HG02623 (cell line): ENCODE data around the gene FAIM2.
A peak's percentile ranks its signal among the peaks of the same experiment; 100 is the strongest.
"Not testable (repeated sequence)": the region's sequence is repeated elsewhere in the genome, so short reads cannot be mapped to it uniquely, and the experiment has no call there.

ENCODE experiments used
- ATAC-seq: cut with Tn5 transposase; IDR thresholded peaks from one replicate; pipeline ENCODE4 v1.9.1; 2021; ENCODE audit warnings: moderate library complexity; ENCODE audit not compliant: unreplicated experiment

The FAIM2 gene

DNA sequence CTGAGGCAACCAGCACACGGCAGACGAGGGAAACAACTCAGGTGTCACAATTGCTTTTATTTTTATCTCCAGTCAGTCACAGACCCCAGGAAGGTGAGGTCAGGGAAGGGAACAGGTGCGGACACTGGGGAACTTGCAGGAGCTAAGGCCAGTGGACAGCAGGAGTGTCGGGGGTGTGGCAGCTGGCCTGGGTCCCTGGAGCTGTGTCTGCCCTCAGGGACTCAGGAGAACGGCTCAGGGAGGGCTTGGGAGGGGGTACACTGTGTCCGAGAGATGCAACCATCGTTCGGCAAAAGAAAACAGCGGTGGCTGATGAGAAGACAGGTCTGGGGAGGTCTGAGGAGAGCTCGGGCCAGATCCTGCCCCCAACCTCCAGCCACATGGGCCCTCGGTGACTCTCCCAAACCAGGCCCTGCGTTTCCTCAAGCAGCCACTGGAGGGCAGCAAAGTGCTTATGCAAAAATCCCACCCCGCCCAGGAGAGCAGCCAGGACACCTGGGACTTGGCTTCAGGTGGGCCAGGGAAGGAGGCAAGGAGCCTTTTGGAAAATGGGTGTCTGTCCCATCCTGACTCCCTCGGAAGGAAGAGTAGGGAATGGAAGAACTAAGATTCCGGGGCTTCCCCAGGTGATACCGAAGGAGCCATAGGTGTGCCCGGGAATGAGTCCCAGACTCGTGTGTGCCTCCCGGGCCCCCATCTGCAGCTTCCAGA lies 36.7 kb downstream of the FAIM2 start:
- ATAC-seq = no peak

DNA sequence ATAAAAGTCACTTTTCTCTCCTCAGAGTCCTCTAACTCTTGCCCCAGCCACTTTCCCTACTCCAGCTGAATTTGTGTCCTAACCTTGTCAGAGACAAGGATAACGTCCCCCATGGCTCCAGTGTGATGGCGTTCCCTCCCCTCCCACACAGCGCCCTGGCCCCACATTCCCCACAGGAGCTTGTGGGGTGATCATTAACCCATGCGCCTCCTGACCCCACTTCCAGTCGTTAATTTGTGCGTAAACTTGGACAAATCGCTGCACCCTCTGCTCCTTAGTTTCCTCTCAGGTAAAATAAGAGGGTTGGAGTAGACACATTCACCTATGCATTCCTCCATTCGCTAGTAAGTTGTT lies 37.9 kb downstream of the FAIM2 start:
- no peak for ATAC-seq

DNA sequence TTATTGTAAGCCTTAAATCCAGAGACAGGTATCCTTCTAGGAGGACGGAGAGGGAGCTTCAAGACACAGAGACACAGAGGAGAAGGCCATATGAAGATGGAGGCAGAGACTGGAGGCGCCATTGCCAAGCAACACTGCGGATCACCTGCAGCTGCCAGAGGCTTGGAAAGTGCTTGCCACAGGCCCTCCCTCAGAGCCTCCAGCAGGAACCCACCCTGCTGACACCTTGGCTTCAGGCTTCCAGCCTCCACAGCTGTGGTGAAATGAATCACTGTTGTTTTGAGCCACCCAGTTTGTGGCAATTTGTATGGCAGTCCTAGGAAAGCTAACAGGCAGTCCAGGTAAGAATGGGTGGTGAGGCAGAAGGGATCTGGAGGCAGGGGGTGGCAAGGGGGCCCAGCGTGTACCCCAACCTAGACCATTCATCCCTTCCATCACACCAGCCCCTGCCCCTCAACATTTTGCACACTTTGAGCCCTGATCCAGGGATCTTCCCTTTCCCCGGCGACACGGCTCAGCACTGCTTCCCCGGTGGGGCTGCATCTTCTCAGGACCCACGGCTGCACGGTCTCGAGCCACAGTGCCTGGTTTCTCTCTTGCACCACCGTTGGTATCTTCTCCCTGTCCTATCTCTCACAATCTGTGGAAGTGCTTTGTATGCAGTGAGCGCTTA lies 38.5 kb downstream of the FAIM2 start:
- ATAC-seq = no peak

DNA sequence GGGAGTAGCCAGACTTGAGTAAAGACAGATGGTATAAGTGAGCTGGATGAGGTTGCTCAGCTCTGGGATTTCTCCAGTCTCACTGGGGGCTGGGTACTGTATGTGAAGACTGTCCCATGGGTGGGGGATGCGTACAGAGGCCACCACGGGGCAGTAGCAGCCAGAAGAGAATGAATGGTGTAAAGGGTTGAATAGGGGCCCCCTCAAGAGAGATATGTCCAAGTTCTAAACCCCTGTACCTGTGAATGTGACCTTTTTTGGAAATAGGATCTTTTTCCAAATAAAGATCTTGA lies 39.0 kb downstream of the FAIM2 start:
- ATAC-seq = no peak

DNA sequence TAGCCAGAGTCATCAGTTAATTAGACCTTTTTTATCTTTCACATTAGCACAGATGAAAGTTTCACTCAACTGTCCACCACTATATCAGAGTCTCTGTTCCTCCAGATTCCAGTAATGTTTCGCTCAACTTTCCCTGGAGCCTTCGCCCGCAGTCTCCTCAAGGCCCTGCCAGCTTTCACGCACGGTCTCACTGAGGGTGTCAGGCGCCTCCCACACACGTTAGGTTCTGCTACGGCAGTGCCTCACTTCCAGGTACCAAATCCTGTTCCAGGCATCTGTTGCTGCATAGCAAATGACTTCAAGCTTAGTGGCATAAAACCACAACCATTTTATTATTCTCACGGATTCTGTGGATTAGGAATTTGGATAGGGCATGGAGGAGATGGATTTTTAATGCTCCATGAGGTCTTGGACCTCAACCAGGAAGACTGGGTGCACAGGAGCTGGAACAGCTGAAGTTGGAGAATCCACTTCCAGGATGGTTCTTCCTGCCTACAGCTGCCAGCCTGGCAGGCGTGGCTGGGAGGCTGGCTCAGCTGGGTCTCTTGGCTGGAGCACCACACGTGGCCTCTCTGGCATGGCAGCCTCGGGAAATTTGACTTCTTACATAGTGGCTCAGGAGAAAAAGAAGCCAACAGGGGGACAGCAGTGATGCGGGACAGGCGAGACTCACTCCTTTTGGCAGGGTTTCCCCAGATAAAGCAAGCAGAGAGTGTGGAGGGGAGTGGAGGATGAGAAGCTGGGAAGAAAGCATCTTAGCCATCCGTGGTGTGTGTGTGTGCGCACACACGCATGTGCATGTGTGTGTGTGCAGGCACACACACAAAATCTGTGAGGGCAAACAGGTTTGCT lies 39.5 kb downstream of the FAIM2 start:
- no peak for ATAC-seq

GRCh38 chr12:49860921-49861320 lies 42.8 kb downstream of the FAIM2 start:
- not testable (repeated sequence) for ATAC-seq

GRCh38 chr12:49855890-49856289 lies 47.8 kb downstream of the FAIM2 start:
- ATAC-seq = not testable (repeated sequence)

DNA sequence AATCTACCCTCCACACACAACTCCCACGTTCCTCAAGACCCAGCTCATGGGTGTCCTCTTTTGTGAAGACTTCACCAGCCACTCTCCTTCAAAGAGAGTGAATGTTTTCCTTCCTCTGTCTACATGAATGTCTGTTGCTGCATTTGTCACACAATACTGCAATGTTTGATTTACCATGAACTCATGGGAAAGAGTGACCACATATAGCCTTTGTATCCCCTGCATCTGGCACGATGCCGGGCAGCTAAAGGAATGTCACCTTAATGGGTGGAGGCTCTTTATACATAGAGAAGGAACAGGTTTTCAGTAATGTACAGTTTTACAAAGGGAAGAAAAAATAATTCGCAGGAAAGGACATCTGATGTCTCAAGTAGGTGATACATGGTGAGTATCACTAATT lies 48.7 kb downstream of the FAIM2 start:
- ATAC-seq = no peak

DNA sequence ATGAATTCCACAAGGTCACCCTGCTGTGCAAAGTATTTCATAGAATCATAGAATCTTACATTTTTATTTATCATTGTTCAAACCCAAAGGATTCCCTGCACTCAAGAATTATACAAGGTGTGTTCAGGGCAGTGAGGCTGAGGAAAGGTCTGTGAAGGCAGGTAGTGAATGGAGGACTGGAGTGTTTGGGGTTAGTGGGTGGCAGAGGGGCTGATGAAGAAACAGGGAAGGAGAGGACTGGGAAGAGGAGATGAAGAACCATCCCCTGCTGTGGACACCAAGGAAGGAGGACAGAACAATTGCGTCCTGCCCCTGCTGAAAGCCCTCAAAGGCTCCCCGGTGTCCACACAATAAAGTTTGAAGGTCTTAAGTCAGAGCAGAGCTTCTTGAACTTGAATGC lies 50.0 kb downstream of the FAIM2 start:
- no peak for ATAC-seq

DNA sequence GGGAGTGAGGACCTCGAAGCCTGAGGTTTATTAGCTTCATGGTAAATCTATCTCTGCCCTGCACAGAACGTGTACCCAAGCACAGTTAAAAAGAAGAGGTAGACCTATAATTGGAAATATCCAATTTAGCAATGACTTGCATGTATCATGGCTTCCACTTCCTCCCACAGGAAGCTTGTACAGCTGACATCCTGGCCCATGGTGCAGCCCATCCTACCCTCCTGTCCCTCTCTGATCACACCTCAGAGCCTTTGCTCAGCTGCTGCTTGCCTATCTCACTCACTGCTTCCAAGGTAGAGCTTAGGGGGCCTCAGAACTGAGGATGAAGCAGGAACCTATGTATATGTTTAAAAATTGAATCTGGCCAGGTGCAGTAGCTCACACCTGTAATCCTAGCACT lies 56.5 kb downstream of the FAIM2 start:
- ATAC-seq = no peak

DNA sequence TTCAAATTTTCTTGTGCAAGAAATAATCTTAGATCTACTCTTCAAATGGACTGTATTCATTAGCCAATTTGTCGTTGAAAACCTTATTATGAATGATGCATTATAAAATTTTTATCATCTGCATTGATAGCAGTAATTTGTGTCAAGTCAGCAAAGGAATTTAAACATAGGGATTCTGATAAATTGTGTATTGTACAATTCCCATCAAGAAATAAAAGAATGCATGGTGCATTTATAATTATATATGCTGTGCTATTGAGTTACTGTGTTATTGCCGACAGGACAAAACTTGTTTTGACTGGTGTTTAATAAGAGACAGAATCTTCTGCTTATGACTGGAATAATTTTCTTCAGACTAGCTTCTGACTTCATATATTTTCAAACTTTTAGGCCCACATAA lies 57.7 kb downstream of the FAIM2 start:
- ATAC-seq = no peak

DNA sequence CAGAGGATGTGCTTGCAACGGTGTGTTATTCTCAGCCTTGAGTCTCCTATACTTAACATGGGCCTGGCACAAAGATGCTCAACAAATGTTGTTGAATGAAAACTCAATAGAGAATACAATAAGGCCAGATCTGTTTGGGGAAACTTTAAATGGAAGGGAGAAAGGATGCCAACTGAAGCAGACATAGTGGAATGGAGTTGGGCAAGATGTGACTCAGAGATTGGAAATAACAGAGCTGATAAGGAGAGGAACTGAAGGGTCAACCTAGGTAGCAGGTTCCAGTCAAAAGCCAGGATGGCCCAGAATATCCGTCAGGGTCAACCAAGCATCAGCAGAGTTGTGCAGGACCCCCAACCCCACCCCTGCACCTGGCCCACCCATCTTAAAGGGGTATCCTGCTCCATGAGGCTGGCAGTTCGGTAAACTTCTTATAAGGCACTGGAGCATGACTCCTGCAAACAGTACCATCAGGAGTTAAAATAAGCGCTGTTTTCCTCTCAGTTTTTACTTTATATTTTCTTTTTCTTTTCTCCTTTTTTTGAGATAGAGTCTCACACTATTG lies 59.7 kb downstream of the FAIM2 start:
- ATAC-seq = no peak

DNA sequence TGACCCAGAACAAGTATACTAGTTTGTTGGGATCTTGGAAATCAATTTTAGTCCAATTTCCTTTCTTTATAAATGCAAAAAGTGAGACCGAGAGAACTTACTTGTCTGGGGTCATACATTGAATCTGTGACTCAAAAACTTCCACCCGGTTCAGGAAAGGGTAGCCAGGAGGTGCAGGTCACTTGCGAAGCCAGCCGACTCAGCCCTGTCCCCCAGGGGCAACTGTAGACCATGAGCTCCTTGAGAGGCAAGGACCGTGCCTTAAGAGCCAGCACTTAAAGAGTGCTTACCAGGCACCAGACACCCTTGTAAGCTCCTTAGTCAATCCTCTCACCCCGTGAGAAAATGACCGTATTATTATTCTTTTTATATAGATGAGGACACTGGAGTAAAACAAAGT lies 60.3 kb downstream of the FAIM2 start:
- no peak for ATAC-seq

DNA sequence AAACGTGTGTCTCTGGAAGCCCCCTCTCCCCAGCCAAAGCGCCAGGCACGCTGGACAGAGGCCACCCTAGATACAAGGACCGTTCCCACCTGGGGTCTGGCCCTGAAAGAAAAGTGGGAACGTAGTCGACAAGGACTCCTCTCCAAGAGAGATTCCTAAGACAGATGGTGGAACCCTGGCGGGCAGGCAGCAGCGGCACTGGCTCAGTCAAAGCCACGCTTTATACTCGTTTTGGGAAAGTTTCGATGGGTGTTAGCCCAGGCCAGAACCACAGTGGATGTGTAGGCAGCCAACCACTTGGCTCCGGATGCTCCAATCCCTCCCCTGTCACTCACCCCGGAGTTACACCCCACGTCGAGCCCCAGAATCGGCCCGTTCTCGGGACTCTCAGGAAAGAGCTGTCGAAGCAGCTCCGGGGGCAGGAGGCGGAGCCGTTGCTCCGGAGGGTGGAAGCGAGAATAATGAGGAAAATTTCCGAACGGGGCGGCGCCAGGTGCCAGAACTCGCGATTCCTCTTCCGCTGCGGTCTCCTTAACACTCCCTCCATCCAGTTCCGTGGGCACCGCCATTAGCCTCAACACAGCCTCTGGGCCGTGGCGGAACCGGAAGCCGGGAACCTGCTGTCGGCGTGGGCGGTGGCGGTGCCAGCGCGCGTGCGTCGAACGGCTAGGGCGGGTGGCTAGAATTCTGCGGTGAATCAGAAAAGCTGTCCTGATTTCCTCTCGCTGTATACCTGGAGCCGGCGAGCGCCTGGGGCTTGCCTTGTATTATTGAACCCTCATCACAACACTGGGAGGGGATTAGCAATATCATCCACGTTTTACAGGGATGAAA lies 61.0 kb downstream of the FAIM2 start, which contains the start of gene BCDIN3D:
Gene BCDIN3D (minus strand): TSS at position 588 of the 834 bp plus-strand sequence. CDS start 19 bp downstream, at position 569.
- peak; percentile 78 for ATAC-seq

- no peak for ATAC-seq
These were observed 64.6 kb downstream of the FAIM2 start for GRCh38 chr12:49838973-49839633.

DNA sequence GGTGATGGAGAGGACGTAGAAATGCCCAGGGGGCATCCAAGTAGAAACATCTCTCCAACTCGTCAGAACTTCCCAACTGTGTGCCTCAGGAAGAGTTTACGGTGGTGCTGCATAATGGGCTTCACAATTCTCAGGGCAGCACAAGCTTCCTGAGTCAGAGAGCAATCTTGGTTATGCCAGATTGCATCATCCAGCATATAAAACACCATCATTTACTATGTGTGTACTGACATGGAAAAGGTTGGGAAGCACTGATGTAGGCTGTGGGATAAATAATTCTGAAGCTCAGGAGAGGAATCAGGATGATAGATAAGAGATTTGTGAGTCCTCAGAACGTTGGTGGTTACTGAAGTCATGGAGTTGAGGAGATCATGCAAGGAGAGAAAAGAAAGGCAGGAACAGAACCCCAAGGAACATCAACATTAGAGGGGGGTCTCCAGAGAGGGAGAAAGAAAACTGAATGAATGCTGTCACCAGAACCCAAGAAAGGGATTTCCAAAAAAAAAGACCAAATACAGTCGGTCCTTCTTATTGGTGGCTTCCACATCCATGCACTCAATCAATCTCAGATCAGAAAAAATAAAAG lies 70.8 kb downstream of the FAIM2 start:
- no peak for ATAC-seq

DNA sequence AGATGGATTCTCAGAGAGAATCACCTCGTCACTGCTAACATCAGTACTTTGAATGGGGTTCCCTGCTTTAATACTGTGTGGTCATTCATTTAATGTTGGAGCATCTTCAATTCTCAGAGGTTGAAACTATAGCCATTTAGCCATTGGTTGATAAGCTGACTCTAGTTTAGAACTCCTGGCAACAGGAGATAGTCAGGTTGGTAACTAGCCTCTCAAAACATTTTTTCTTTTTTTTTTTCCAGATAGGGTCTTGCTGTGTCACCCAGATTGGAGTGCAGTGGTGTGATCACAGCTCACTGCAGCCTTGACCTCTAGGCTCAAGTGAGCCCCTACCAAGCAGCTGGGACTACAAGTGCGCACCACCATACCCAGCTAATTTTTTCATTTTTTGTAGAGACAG lies 72.0 kb downstream of the FAIM2 start:
- ATAC-seq = no peak

- ATAC-seq = peak; percentile 83
These were observed 75.3 kb downstream of the FAIM2 start, which contains the start of gene NCKAP5L for GRCh38 chr12:49828133-49829091. NCKAP5L (minus strand) TSS chr12:49828413; CDS start chr12:49804044, 24,369 bp downstream.
